Natural killer cell (primary cell): ENCODE results near the gene SYMPK. TPM values are rescaled to one million over a fixed set of nuclear protein-coding genes. Genes with fewer than 3 reads are reported as not detected.
A peak's percentile ranks its signal among the peaks of the same experiment; 100 is the strongest.
"Not testable (repeated sequence)": the region's sequence is repeated elsewhere in the genome, so short reads cannot be mapped to it uniquely, and the experiment has no call there.

ENCODE experiments used
- ATAC-seq, 3 donors: fragments of 150-1000 bp in 2 of 3; fragments of 200-7000 bp in 1 of 3; cut with Tn5 transposase; 1 replicate in 1 of 3; 2 replicates in 2 of 3; pipeline ENCODE4 v1.10.0; 2021; ENCODE audit warnings: mild to moderate bottlenecking in 2 of 3, moderate library complexity in 2 of 3
- DNase-seq, 2 donors: peaks; one replicate each; pipeline versions ENCODE4 v3.0.0 to v3.0.0-alpha.2; 2013 to 2021; ENCODE audit warnings: mixed read lengths in 1 of 2
- H3K27ac ChIP-seq: one replicate; pipeline ENCODE4 v1.5.1; 2013; ENCODE audit warnings: mild to moderate bottlenecking, low read length
- H3K27me3 ChIP-seq: one replicate; pipeline ENCODE4 v1.6.1; 2013; ENCODE audit warnings: low read length; ENCODE audit not compliant: control insufficient read depth, insufficient read depth
- H3K36me3 ChIP-seq: one replicate; pipeline ENCODE4 v1.6.1; 2013; ENCODE audit warnings: low read length; ENCODE audit not compliant: control insufficient read depth, insufficient read depth
- H3K4me1 ChIP-seq: one replicate; pipeline ENCODE4 v1.6.1; 2013; ENCODE audit warnings: low read length; ENCODE audit not compliant: control insufficient read depth, insufficient read depth
- H3K4me3 ChIP-seq: one replicate; pipeline ENCODE4 v1.5.1; 2013; ENCODE audit warnings: low read length
- H3K9me3 ChIP-seq: one replicate; pipeline ENCODE4 v1.6.1; 2013; ENCODE audit warnings: low read length; ENCODE audit not compliant: control insufficient read depth, insufficient read depth
- H3K27ac Mint-ChIP-seq, 2 donors: one replicate each; pipeline ENCODE4 v1.8.0; 2022; ENCODE audit warnings: mild to moderate bottlenecking in 2 of 2, mixed read lengths in 2 of 2, moderate library complexity in 1 of 2
- H3K27me3 Mint-ChIP-seq, 2 donors: one replicate each; pipeline ENCODE4 v1.8.0; 2022; ENCODE audit warnings: low read depth in 2 of 2, mixed read lengths in 2 of 2
- H3K36me3 Mint-ChIP-seq: one replicate; pipeline ENCODE4 v1.8.0; 2022; ENCODE audit warnings: mixed read lengths
- H3K4me1 Mint-ChIP-seq, 2 donors: one replicate each; pipeline ENCODE4 v1.8.0; 2022; ENCODE audit warnings: mixed read lengths in 2 of 2
- H3K4me3 Mint-ChIP-seq: one replicate; pipeline ENCODE4 v1.8.0; 2022; ENCODE audit warnings: mild to moderate bottlenecking, moderate library complexity, mixed read lengths
- H3K9me3 Mint-ChIP-seq, 2 donors: one replicate each; pipeline ENCODE4 v1.8.0; 2022; ENCODE audit warnings: mixed read lengths in 2 of 2
- CTCF ChIP-seq: fragments of 200-600 bp; IDR thresholded peaks from one replicate; pipeline ENCODE4 v1.8.0; 2022; ENCODE audit warnings: antibody characterized with exemption
- WGBS: methylation state at CpG from one replicate; pipeline ENCODE4 v1.1.7; 2013; ENCODE audit warnings: missing lambda C conversion rate; ENCODE audit not compliant: insufficient coverage; 5-methylcytosine and 5-hydroxymethylcytosine counted together
- intact Hi-C: fragments of 100-400 bp; cut with micrococcal nuclease; formaldehyde crosslinking; loops from one replicate; pipeline ENCODE4 v1.14.2; 2022
- total RNA-seq, 4 donors: library from RNA; stranded (reverse); fragments of 120-200 nt in 1 of 4; gene quantifications; one replicate each; pipeline versions ENCODE4 v1.2.3 to v1.2.4, GENCODE V29; 2013 to 2022

The SYMPK gene
- total RNA-seq, 3 donors from 2014 or later (not counting 1 experiment from before 2014, with no cell fraction given), result 86.4 to 94.8 (median 86.7) TPM

- ATAC-seq (no peak), DNase-seq (no peak)
- Histone ChIP-seq H3K9me3 (no peaks in the 10 kb centered on the region), H3K27ac (no peak overlapping the region), H3K27me3 (peaks cover 5% of the 10 kb centered on the region), H3K36me3 (no peaks in the 10 kb centered on the region), H3K4me3 (no peak overlapping the region), H3K4me1 (no peaks in the 10 kb centered on the region)
- no peak for TF ChIP-seq CTCF
- peaks cover 0 to 5% of the 10 kb centered on the region in 2 donors for H3K4me1 Mint-ChIP-seq
- 86% methylated on average over 8 of the region's 8 CpGs for WGBS
- no peaks in the 10 kb centered on the region for H3K9me3 Mint-ChIP-seq
- peaks cover 0 to 14% of the 10 kb centered on the region in 2 donors for H3K27me3 Mint-ChIP-seq
- no peak overlapping the region for H3K27ac Mint-ChIP-seq
- H3K4me3 Mint-ChIP-seq, result no peak overlapping the region
- H3K36me3 Mint-ChIP-seq, result no peaks in the 10 kb centered on the region
- intact Hi-C loops, result no loop called here
Observed at GRCh38 chr19:45800070-45800553, 62.8 kb downstream of the SYMPK start.

- H3K27ac Mint-ChIP-seq, H3K36me3 ChIP-seq, H3K4me3 Mint-ChIP-seq, H3K27ac ChIP-seq, H3K4me1 Mint-ChIP-seq, H3K27me3 ChIP-seq, ATAC-seq, H3K36me3 Mint-ChIP-seq, H3K4me3 ChIP-seq, H3K4me1 ChIP-seq, H3K9me3 ChIP-seq, H3K9me3 Mint-ChIP-seq, DNase-seq: not testable (repeated sequence)
- 86% methylated on average over 5 of the region's 5 CpGs for WGBS
- H3K27me3 Mint-ChIP-seq, result peaks cover 0 to 18% of the 10 kb centered on the region in 2 donors
- intact Hi-C loops, result loop anchor here (1.0 kb wide), 1 partner anchor 29 kb away; no protein-coding TSS in a partner anchor
Observed at GRCh38 chr19:45799541-45799940, 63.4 kb downstream of the SYMPK start.

GRCh38 chr19:45798995-45799517, 63.9 kb downstream of the SYMPK start:
- Histone ChIP-seq H3K36me3 (no peaks in the 10 kb centered on the region), H3K27me3 (peaks cover 5% of the 10 kb centered on the region), H3K27ac (no peak overlapping the region), H3K9me3 (no peaks in the 10 kb centered on the region), H3K4me3 (no peak overlapping the region), H3K4me1 (no peaks in the 10 kb centered on the region)
- Mint-ChIP-seq H3K27ac (no peak overlapping the region), H3K36me3 (no peaks in the 10 kb centered on the region), H3K4me1 (peaks cover under 1 to 5% of the 10 kb centered on the region in 2 donors), H3K9me3 (no peaks in the 10 kb centered on the region), H3K4me3 (no peak overlapping the region), H3K27me3 (peaks cover 0 to 18% of the 10 kb centered on the region in 2 donors)
- WGBS, result 9% methylated on average over 10 of the region's 10 CpGs
- peak; percentile 77 to 96 (median 88) for ATAC-seq
- DNase-seq, result peak; percentile 55 to 83
- TF ChIP-seq CTCF, result peak; percentile 86
- intact Hi-C loops, result loop anchor here (1.0 kb wide), 1 partner anchor 29 kb away; no protein-coding TSS in a partner anchor

GRCh38 chr19:45794627-45795026, 68.3 kb downstream of the SYMPK start:
- TF ChIP-seq CTCF, result no peak
- Mint-ChIP-seq H3K27ac (peak overlapping the region; percentile 33 to 86), H3K36me3 (no peaks in the 10 kb centered on the region), H3K27me3 (peaks cover 0 to 13% of the 10 kb centered on the region in 2 donors), H3K9me3 (no peaks in the 10 kb centered on the region), H3K4me1 (peaks cover 29 to 39% of the 10 kb centered on the region in 2 donors), H3K4me3 (no peak overlapping the region)
- H3K27me3 ChIP-seq, result peaks cover 5% of the 10 kb centered on the region
- no peaks in the 10 kb centered on the region for H3K36me3 ChIP-seq
- no peak overlapping the region for H3K4me3 ChIP-seq
- no peak for DNase-seq
- H3K27ac ChIP-seq, result no peak overlapping the region
- no peak for ATAC-seq
- intact Hi-C loops, result no loop called here
- WGBS, result 86% methylated on average over 2 of the region's 2 CpGs
- H3K4me1 ChIP-seq, result peaks cover 32% of the 10 kb centered on the region
- H3K9me3 ChIP-seq, result no peaks in the 10 kb centered on the region
